Neural cell (in vitro differentiated cells): ENCODE data around the gene OLFML2B. TPM values are rescaled to one million over a fixed set of nuclear protein-coding genes. Genes with fewer than 3 reads are reported as not detected.

Experiments used
- H2AFZ ChIP-seq: fragments of 200-600, 300-800 bp; sonication (generic), shearing (Covaris generic); 2 replicates; pipeline ENCODE4 v1.6.0; 2014; ENCODE audit warnings: low read depth, mild to moderate bottlenecking, antibody characterized with exemption, low read length, moderate library complexity
- H3F3A ChIP-seq: fragments of 200-600 bp; shearing (Covaris generic); 2 replicates; pipeline ENCODE4 v1.6.1; 2016; ENCODE audit warnings: mild to moderate bottlenecking, moderate library complexity, mixed read lengths, antibody characterized with exemption, low read length; ENCODE audit not compliant: insufficient read depth, poor library complexity, severe bottlenecking
- H3K27ac ChIP-seq: fragments of 200-600, 300-800 bp; sonication (generic), shearing (Covaris generic); 2 replicates; pipeline ENCODE4 v1.5.1; 2014; ENCODE audit warnings: mild to moderate bottlenecking, low read length, moderate library complexity
- H3K27me3 ChIP-seq: fragments of 300-800, 200-600 bp; sonication (generic), shearing (Covaris generic); 2 replicates; pipeline ENCODE4 v1.6.0; 2014; ENCODE audit warnings: mild to moderate bottlenecking, low read depth, low read length, moderate library complexity; ENCODE audit not compliant: insufficient read depth
- H3K36me3 ChIP-seq: fragments of 300-800, 200-600 bp; sonication (generic), shearing (Covaris generic); 2 replicates; pipeline ENCODE4 v1.5.1; 2014; ENCODE audit warnings: mild to moderate bottlenecking, antibody characterized with exemption, low read length, moderate library complexity; ENCODE audit not compliant: insufficient read depth
- H3K4me2 ChIP-seq: fragments of 300-800, 200-600 bp; sonication (generic), shearing (Covaris generic); 2 replicates; pipeline ENCODE4 v1.6.0; 2014; ENCODE audit warnings: mild to moderate bottlenecking, low read length
- H3K4me3 ChIP-seq: fragments of 300-800, 200-600 bp; sonication (generic), shearing (Covaris generic); 2 replicates; pipeline ENCODE4 v1.5.1; 2014; ENCODE audit warnings: mild to moderate bottlenecking, low read length, moderate library complexity
- H3K79me2 ChIP-seq: fragments of 200-600 bp; shearing (Covaris generic); replicated peaks from 2 replicates; pipeline ENCODE4 v1.6.0; 2014; ENCODE audit warnings: mild to moderate bottlenecking, low read length, moderate library complexity; ENCODE audit not compliant: insufficient read depth
- H3K9ac ChIP-seq: fragments of 300-800, 200-600 bp; sonication (generic), shearing (Covaris generic); 2 replicates; pipeline ENCODE4 v1.6.1; 2016; ENCODE audit warnings: mild to moderate bottlenecking, low read length, mixed read lengths
- H3K9me2 ChIP-seq: fragments of 200-600 bp; shearing (Covaris generic); 2 replicates; pipeline ENCODE4 v1.6.1; 2016; ENCODE audit warnings: mild to moderate bottlenecking, low read length, mixed read lengths; ENCODE audit not compliant: insufficient read depth
- H3K9me3 ChIP-seq: fragments of 200-600, 300-800 bp; sonication (generic), shearing (Covaris generic); 2 replicates; pipeline ENCODE4 v1.6.1; 2016; ENCODE audit warnings: mild to moderate bottlenecking, mixed run types, low read length, moderate library complexity, mixed read lengths
- H4K20me1 ChIP-seq: fragments of 200-600 bp; shearing (Covaris generic); 2 replicates; pipeline ENCODE4 v1.6.1; 2016; ENCODE audit warnings: mild to moderate bottlenecking, mixed run types; ENCODE audit not compliant: insufficient read depth
- CTCF ChIP-seq: fragments of 450-650 bp; IDR thresholded peaks from 2 replicates; pipeline ENCODE4 v1.5.1; 2014; ENCODE audit warnings: antibody characterized with exemption, mild to moderate bottlenecking, moderate library complexity; ENCODE audit not compliant: poor library complexity, severe bottlenecking
- EP300 ChIP-seq: fragments of 450-650 bp; conservative IDR thresholded peaks from 2 replicates; pipeline ENCODE4 v1.6.1; 2014; ENCODE audit warnings: antibody characterized with exemption, mild to moderate bottlenecking, moderate library complexity; ENCODE audit not compliant: poor library complexity, severe bottlenecking
- EZH2 ChIP-seq: fragments of 200-600, 300-800 bp; shearing (Covaris generic), sonication (generic); IDR thresholded peaks from 2 replicates; pipeline ENCODE4 v1.6.1; 2014; ENCODE audit warnings: antibody characterized with exemption, low read length, borderline replicate concordance, mild to moderate bottlenecking; ENCODE audit not compliant: insufficient read depth, poor library complexity, severe bottlenecking
- MXI1 ChIP-seq: fragments of 450-650 bp; conservative IDR thresholded peaks from 2 replicates; pipeline ENCODE4 v1.6.1; 2014; ENCODE audit warnings: antibody characterized with exemption, mild to moderate bottlenecking; ENCODE audit not compliant: poor library complexity, severe bottlenecking
- POLR2AphosphoS5 ChIP-seq: IDR thresholded peaks from 2 replicates; pipeline ENCODE4 v1.6.1; 2012
- RAD21 ChIP-seq: fragments of 450-650 bp; conservative IDR thresholded peaks from 2 replicates; pipeline ENCODE4 v1.6.1; 2014; ENCODE audit warnings: antibody characterized with exemption, mild to moderate bottlenecking, moderate library complexity
- REST ChIP-seq: IDR thresholded peaks from 2 replicates; pipeline ENCODE4 v1.6.1; 2012; ENCODE audit warnings: borderline replicate concordance
- SMC3 ChIP-seq: fragments of 450-650 bp; conservative IDR thresholded peaks from 2 replicates; pipeline ENCODE4 v1.6.1; 2014; ENCODE audit warnings: antibody characterized with exemption, mild to moderate bottlenecking, moderate library complexity; ENCODE audit not compliant: poor library complexity
- TAF1 ChIP-seq: IDR thresholded peaks from 2 replicates; pipeline ENCODE4 v1.6.1; 2012; ENCODE audit warnings: low read depth
- polyA plus RNA-seq: library from polyadenylated mRNA; depleted of rRNA; stranded (reverse); fragments of >200 nt; gene quantifications from 2 replicates; pipeline ENCODE4 v1.2.3, GENCODE V29; 2014

Gene OLFML2B
- polyA plus RNA-seq, 1 donor from 2014 or later: 0.78 TPM

- Histone ChIP-seq H3K36me3 (no peaks in the 10 kb centered on the region), H3K27ac (no peak overlapping the region), H3K79me2 (no peaks in the 10 kb centered on the region), H3K9me2 (no peaks in the 10 kb centered on the region), H3K4me3 (no peak overlapping the region), H3F3A (no peaks in the 10 kb centered on the region), H3K9me3 (no peaks in the 10 kb centered on the region), H2AFZ (no peak overlapping the region), H4K20me1 (no peaks in the 10 kb centered on the region), H3K9ac (no peak overlapping the region), H3K4me2 (no peak overlapping the region), H3K27me3 (no peaks in the 10 kb centered on the region)
- no peak for TF ChIP-seq EP300
- no peak for TF ChIP-seq MXI1
- TF ChIP-seq POLR2AphosphoS5: no peak
- TF ChIP-seq CTCF: no peak
- no peak for TF ChIP-seq TAF1
- TF ChIP-seq RAD21: no peak
- TF ChIP-seq EZH2: no peak
- TF ChIP-seq SMC3: no peak
- no peak for TF ChIP-seq REST
Observed at GRCh38 chr1:161935264-161935663, 88.4 kb downstream of the OLFML2B start.

GRCh38 chr1:161933592-161934588 is 89.8 kb downstream of the OLFML2B start:
- H3K79me2 ChIP-seq: no peaks in the 10 kb centered on the region
- no peaks in the 10 kb centered on the region for H3K36me3 ChIP-seq
- no peak overlapping the region for H3K9ac ChIP-seq
- H3K4me2 ChIP-seq: no peak overlapping the region
- no peaks in the 10 kb centered on the region for H3K27me3 ChIP-seq
- H4K20me1 ChIP-seq: no peaks in the 10 kb centered on the region
- no peaks in the 10 kb centered on the region for H3K9me2 ChIP-seq
- H3K4me3 ChIP-seq: no peak overlapping the region
- TF ChIP-seq TAF1 (no peak), EP300 (no peak), MXI1 (no peak), SMC3 (no peak), REST (no peak), POLR2AphosphoS5 (no peak), CTCF (no peak), EZH2 (no peak), RAD21 (no peak)
- no peak overlapping the region for H2AFZ ChIP-seq
- no peaks in the 10 kb centered on the region for H3F3A ChIP-seq
- H3K27ac ChIP-seq: no peak overlapping the region
- no peaks in the 10 kb centered on the region for H3K9me3 ChIP-seq
